CD4-positive, alpha-beta T cell treated with Interleukin-15 for 1 hour (primary cell): ENCODE measurements around the gene SBK1.
"Not testable (repeated sequence)": the region's sequence is repeated elsewhere in the genome, so short reads cannot be mapped to it uniquely, and the experiment has no call there.

Experiments
- DNase-seq: peaks from one replicate; pipeline ENCODE4 v3.0.0-alpha.2; 2020

Gene SBK1

DNA sequence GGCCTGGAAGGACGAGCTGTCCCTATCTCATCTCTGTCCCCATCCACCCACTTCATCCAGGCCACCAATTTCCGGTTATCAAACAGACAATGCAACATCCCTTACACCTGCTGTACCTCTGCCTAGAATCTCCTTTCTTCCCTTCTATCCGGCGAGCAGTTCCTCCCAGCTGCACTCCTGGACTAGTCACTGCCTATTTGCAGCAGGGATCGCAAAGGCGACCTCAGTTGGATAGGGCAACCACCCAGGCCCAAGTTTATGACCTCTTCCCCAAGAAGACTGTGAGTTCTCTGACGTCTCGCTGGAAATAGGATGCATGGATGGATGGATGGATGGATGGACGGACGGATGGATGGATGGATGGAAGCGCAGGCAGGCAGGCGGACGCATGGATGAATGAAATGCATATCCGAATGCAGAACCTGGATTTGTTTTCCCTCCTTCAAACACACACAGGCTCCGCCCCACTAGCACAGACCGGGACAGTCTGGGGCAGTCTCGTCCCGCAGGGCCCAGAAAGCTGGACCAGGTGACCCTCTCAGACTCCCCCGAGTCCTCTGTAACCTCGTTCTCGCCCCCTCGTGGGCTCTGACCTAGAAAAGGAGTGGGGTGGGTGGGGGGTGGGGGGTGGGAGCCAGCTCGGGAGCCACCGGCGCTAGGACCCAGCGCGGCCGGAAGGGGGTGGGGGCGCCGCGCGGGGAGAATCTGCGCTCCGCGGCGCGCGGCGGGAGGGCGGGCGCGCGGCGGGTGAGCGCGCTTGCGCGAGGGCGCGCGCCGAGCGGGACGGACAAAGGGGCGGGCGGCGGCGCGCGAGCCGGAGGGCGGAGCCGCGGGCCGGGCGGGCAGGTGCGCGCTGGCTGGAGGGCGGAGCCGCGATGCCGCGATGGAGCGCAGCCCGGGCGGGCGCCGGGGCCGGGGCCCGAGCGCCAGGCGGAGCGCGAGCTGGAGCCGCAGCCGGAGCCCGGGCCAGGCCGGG is at the start of gene SBK1:
SBK1 (plus strand) TSS at position 875 of the 976 bp plus-strand sequence. CDS start 24,867 bp downstream, outside the sequence.
- DNase-seq: peak; percentile 86

DNA sequence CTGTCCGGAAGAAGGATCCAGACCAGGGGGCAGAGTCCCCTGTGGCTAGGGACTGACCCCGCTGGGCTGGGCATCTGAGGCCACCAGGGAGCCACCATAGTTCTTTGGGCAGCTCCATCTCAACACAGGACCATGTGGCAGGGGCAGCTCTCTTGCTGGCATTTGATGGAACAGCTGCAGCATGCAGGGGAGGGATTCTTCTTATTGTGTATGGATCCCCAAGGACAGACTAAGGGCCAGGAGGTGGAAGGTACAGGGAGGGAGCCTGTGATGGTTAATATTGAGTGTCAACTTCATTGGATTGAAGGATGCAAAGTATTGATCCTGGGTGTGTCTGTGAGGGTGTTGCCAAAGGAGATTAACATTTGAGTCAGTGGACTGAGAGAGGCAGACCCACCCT is 42.8 kb upstream of the SBK1 start:
- not testable (repeated sequence) for DNase-seq

DNA sequence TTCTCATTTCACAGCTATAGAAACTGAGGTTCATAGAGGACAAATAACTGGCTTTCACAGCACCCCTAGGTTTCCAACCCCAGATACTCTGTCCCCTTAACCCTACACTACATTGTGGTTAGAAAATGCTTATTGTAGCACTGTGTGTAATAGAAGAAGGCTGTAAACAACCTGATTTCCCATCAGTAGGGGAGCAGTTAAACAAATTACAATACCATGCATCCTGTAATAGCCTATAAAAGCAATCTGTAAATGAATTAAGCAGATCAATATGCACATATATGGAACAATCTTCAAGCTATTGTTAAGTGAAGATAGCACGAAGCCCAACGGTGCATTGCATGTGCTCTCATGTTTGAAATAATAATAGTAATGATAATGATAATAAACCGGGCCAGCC is 41.3 kb upstream of the SBK1 start:
- no peak for DNase-seq

DNA sequence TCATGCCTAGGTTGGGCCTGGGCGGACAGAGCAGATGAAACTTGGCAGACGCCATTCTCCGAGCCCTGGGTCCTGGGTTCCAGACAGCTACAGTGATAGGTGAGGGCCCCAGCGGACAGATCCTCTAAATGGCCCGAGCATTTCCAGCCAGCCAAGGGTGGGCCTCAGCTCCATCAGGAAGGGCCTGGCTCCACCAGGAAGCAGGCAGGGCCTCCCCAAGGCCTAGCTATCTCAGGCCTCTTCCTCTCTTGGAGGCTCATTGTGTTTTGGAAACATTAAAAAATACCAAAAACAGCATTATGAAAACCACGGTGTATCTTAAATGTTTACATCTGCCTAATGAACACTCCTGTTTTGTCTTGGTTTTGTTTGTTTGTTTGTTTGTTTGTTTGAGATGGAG is 38.2 kb upstream of the SBK1 start:
- DNase-seq: no peak

DNA sequence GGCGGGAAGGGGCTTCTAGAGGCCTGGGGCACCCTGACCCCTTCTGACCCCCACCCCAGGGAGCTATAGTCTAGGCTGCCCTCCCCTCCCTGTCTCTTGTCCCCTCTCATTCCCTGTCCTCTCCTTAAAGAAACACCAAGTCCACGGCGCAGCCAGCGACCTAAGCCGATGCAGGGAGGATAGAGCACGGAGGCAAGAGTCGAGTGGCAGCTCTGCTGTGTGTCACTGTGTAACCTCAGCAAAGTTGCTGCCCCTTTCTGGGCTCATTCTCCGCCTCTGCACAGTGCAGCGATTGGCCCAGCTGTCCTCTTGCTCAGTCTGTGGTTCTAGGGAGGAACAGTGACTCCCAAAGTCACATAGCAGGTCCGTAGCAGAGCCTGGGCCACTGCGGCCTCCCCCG is 36.5 kb upstream of the SBK1 start:
- no peak for DNase-seq

DNA sequence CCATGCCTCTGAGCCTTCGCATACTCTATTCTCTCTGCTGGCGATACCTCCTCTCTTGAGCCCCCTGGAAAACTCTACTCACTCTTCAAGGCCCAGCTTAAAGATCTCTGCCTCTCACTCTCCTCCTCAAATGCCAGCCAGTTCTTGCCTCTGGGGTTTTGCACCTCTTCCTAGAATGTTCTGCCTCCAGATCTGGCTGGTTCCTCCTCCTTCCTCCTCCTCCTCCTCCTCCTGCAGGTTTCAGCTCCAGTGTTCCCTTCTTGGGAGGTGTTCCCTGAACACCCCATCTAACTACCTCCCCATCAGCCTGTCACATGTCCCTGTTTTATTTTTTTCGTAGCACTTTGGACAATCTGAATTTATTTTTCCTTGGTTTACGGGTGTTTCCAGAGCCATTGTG is 35.1 kb upstream of the SBK1 start:
- DNase-seq: no peak

DNA sequence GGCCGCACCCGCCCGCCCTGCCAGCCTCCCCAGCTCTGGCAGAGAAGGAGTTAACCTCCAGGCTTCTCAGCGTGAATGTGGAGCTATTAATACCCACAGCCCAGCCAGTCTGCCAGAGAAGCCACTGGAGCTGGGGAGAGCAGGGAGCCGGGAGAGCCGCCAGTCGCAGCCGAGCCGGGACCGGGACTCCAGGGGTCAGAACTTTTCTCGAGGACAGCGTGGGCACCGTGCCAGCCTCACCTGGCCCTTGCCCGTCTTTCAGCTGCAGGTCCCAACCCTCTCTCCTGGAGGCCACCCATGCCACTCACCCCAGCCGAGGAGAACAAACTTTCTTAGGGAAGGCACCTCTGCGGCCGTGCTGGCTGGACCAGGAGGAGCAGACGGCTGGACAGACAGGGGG is 33.8 kb upstream of the SBK1 start:
- no peak for DNase-seq

DNA sequence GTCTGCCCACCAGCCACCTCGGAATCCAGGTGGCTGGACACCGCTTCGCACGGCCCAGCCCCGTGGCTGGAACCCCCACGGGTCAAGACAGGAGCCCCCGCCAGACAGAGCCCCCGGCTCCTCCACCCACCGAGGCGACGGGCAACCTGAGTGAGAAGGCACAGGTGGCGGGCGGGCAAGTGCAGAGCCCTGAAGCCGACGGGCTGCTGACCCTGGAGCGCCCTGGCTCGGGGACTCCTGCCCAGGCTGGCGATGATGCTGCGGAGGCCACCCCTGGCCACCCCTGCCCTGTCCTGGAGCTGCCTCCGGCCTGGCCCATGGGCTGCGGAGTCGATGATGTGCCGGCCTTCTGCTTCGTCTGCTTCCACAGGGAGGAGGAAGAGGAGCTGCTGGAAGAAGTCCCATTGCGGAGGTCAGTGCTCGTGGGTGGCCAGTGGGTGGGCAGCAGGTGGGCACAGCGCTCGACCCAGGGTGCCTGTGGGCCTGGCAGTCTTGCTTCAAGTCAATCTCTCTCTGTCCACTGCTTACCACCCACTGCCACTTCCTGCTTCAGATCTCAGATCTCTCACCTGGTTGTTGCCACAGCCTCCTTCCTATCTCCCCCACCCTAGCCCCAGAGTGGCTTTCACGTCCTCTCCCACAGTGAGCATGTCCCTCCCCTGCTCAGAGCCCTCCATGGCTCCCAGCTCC is 33.1 kb upstream of the SBK1 start:
- no peak for DNase-seq

DNA sequence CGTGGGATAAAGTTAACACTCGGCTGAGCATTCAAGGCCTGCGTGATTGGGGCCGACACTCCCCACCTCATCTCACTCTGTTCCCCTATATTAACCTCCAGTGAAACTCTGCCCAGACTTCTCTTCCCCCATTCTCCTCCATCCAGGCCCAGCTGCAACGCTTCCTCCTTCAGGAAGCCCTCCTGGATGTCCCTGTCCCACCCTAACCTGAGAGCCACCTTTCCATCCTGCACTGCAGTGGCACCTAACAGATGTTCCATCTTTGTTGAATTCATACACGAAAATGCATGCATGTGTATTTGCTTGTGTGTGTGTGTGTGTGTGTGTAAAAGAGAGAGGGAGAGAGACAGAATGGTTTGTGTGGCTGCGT is 32.6 kb upstream of the SBK1 start:
- DNase-seq: no peak

DNA sequence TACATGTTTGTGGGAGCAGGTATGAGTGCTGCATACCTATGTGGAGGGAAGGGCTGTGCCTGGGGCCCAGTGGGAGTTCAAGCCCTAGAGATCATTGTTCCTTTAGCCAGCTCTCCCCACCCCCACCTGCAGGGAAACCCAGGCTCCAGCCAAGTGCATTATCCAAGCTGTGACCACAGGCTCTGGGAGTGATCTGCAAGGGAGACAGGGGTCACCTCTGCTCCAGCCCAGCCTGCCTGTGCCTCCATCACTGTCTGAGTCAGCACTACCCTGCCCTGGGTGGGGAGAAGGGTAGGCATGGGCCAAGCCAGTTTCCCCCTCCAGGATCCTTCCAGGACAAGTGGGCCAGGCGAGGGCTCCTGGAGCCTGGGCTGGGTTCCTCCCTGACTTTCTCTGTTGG is 32.1 kb upstream of the SBK1 start:
- DNase-seq: no peak

DNA sequence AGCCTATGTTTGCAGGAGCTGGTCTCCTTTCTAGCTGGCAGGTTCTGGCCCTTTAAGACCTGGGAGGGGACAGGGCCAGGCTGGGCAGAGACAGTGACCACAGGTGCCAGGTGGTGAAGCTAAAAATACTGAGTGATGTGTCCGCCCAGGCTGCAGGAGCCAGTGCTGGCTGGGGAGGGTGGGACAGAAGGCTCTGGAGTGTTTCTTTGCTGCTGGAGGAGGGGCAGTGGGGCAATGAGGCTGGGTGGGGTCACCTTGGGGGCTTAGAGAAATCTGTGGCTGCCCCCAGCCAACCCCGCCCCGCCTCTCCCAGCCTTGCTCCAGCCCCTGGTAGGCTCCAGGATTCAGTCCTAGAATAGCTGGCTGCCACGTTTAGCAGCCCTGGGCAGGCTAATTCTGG is 30.4 kb upstream of the SBK1 start:
- DNase-seq: no peak

DNA sequence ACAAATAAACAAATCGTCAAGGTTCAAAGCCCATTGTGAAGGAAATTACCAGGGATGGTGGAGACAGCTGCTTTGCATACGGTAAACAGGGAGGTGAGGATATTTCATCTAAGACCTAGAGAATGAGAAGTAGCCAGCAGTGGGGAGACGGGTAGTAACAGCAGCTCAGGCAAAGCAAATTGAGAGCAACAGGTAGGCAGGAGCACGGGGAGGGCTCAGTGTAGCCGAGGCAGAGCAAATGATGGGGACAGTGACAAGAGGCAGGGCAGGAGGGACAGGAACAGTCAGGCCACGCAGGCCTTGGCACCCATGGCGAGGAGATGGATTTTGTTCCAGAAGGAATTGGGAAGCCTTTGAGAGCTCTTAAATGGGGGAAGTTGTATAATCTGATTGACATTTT is 29.0 kb upstream of the SBK1 start:
- no peak for DNase-seq

DNA sequence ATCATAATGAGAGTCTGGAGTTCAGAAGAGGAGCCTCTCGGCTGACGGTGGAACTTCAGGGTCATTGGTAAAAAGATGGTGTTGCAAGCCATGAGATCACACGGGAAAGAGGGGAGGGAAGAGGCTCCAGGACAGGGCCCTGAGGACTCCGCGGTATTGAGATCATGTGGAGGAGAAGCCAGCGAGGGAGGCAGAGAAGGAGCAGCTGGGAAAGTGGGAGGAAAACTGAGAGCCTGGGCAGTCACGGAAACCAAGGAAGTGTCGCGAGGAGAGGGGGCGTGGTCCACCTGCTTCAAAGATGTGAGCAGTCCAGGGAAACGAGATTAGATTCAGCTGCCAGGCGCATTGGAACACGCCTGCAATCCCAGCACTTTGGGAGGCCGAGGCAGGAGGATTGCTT is 27.7 kb upstream of the SBK1 start:
- DNase-seq: no peak

DNA sequence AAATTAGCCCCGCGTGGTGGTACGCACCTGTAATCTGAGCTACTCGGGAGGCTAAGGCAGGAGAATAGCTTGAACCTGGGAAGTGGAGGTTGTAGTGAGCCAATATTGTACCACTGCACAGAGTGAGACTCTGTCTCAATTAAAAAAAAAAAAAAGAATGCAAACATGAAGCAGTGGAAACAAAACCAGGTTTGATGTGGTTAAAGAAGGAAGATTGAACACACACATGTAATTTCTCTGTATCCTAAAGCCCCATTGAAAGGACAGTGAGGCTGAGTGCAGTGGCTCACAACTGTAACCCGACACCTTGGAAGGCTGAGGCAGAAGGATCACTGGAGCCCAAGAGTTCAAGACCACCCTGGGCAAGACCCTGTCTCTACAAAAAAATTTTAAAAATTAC is 26.5 kb upstream of the SBK1 start:
- DNase-seq: no peak

DNA sequence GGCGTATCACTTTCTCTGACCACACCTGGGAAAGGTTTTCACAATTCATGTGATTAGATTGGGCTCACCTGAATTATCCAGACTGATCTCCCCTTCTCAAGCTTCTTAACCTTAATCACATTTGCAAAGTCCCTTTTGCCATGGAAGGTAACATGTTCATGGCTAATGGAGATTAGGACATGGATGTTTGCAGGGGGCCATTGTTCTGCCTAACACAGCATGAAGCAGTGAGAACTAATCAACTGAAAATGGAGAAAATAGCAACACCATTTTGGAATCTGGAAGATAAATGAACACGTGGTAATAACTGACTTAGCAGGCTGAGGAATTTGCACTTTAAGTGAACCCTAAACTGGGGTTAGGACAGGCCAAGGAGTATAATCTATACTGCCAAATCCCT is 25.0 kb upstream of the SBK1 start:
- DNase-seq: no peak

DNA sequence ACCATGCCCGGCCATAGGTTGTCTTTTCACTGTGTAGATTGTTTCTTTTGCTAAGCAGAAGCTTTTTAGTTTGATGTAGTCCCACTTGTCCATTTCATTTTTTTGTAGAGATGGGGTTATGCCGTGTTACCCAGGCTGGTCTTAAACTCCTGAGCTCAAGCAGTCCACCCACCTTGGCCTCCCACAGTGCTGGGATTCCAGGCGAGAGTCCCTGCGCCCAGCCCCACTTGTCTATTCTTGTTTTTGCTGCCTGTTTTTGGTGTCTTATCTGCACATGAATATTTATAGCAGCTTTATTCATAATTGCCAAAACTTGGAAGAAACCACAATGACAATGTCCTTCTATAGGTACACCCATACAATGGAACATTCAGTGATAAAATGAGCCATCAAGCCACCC is 18.8 kb upstream of the SBK1 start:
- no peak for DNase-seq

DNA sequence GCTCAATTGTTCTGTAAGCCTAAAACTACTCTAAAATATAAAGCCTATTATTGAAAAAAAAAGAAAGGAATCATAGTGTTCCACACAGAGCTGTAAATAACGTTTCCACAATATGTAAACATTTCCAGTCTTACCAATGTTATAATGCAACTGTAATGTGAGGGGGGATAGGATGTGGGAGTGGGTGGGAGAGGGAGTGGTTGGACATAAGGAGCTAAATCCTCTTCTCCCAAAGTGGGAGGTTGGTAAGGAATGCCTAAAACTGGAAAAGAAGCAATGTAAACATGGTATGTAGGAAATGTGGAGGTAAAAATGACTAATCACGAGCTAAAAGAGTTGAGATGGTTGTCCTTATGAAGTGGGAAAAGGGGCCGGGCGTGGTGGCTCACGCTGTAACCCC is 17.6 kb upstream of the SBK1 start:
- no peak for DNase-seq

DNA sequence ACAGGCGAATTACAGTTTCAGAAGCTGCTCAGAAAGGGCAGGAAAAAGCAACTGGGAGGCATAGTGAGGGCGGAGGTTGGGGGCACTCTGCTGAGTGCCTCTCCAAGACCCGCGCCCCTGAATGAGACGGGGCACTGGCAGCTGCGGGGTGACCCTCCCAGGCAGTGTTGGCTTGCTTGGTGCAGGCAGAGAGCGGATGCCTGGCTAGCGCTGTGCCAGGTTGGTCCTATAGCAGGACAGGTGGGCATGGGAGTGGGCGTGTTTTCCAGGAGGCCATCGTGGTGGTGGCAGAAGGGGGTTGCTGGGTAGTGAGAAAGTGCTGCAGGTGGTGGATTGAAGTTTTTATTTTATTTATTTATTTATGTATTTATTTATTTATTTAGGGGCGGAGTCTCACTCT is 16.0 kb upstream of the SBK1 start:
- DNase-seq: no peak

DNA sequence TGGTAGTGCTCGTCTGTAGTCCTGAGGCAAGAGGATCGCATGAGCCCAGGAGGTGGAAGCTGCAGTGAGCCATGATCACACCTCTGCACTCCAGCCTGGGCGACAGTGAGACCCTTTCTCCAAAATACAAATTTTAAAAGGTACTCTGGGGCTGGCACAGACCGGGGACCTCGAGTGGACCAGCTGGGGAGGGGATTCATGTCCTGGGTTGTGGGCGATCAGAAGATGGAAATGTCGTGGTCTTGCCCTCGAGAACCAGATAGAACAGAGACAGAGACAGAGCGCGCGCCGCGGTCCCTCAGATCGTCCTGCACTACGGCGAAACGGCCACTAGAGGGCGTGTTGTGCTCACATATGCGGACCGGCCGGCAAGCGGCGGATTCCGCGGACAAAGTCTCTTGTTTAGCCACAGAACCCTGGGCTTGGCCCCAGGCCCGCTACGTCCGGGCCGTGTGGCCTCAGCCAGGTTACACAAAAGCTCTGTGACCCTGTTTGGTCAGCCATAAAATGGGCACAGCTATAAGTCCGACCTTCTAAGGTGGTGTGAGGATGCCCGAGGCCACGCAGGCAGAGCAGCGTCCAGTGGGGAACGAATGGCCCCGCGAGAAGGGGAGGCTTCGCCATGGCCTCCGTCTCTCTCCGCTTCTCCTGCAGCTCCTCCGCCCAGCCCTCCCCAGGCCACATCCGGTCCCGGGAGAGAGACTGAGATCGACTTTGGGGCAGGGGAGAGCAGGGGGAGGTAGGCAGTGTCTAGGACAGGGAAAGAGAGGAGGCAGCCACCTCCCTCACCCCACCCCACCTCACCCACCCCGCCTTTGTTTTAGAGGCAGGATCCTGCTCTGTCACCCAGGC is 14.6 kb upstream of the SBK1 start:
- DNase-seq: peak; percentile 81

DNA sequence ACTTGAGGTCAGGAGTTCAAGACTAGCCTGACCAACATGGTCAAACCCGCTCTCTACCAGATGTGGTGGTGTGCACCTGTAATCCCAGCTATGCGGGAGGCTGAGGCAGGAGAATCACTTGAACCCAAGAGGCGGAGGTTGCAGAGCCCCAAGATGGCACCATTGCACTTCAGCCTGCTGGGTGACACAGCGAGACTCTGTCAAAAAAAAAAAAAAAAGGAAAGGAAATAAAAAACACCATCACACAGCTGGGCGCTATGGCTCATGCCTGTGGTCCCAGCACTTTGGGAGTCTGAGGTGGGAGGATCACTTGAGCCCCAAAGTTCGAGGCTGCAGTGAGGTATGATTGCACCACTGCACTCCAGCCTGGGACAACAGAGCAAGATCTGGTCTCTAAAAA is 13.3 kb upstream of the SBK1 start:
- DNase-seq: peak; percentile 33

DNA sequence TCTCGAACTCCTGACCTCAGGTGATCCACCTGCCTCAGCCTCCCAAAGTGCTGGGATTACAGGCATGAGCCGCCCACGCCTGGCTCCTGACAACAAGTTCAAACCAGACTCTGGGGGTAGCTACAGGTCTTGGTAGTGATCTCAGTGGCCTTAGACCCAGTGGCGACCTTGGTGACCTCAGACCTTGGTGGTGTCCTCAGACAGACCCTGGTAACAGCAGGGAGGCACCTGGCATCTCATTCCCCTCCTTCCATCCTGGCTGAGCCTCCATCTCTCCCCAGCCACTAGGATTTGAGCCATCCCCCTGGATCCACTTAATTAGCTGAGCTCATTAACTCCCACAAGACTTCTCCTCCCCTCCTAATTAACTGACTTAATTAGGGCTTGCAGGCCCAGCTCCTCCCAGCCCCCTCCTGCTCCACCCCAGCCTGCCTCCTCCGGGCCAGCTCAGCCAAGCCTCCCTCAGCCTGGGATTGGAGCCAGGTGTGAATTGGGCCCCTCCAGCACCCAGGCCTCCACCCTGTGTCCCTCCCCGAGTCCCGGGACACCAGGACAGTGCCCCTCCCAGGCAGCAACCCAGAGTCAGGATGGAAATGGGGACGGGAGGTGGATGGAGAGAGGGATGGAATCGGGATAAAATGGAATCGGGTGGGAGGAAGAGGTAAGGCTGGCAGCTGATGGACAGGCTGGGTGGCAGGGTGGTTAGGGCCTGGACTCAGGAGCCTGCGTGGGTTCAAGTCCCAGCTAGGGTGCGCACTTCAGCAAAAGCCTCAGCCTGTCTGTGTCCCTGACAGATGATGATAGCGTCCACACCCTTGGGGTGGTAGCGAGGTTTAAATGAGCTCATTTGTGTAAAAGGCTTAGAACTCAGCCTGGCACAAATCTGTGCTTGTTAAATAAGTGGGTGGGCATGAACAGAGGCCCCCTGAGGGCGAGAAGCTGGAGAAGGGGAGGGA is 11.2 kb upstream of the SBK1 start:
- DNase-seq: no peak

DNA sequence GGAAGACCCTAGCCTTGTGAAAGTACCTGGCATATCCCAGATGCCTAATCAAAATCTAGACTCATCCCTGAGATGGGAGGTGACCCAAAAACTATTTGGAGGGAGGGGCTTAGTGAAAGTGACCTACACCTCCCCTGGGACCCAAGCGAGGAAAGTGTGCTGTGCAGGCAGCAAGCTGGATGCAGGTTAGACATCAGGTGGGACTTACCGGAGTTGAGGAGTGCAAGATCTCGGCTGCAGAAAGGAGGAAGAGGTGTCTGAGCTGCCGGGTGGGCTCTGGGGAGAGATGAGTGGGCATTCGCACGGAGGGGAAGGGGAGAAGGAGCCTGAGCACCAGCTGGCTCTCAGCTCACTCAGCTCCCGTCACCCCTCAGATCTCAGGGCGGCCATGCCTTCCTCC is 10.3 kb upstream of the SBK1 start:
- DNase-seq: no peak
